ENCODE results near the gene SPECC1L.
"Not testable (repeated sequence)": the region's sequence is repeated elsewhere in the genome, so short reads cannot be mapped to it uniquely, and the experiment has no call there.

DNA sequence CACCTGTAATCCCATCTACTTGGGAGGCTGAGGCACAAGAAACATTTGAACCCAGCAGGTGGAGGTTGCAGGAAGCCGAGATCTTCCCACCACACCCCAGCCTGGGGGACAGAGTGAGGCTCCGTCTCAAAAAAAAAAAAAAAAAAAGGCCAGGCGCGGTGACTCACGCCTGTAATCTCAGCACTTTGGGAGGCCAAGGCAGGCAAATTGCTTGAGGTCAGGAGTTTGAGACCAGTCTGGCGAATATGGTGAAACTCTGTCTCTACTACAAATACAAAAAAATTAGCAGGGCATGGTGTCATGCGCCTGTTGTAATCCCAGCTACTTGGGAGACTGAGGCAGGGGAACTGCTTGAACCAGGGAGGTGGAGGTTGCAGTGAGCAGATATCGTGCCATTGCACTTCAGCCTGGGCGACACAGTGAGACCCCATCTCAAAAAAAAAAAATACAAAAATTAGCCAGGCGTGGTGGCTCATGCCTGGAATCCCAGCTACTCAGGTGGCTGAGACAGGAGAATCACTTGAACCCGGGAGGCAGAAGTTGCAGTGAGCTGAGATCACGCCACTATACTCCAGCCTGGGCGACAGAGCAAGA, 32.4 kb upstream of the SPECC1L start:
- not testable (repeated sequence) for TF ChIP-seq POLR2A, CTCF, EP300 (IDR thresholded peaks at IDR 0.05)

All from tibial nerve (tissue), 4 donors.